HepG2 (cell line): ENCODE results near the gene S1PR3. TPM values are rescaled to one million over a fixed set of nuclear protein-coding genes. Genes with fewer than 3 reads are reported as not detected.

Source experiments
- ATAC-seq: fragments of 200-7000 bp; cut with Tn5 transposase; 3 replicates; pipeline ENCODE4 v1.9.1; 2020; ENCODE audit warnings: mild to moderate bottlenecking, moderate library complexity
- BruUV-seq: library from RNA; stranded (reverse); fragments of 400-500 nt; replicated peaks from 2 replicates; lab custom pipeline; 2021; lab: Mats Ljungman, UMichigan
- CTCF ChIA-PET: fragments of 300-600 bp; formaldehyde crosslinking; extraction: SDS; loops from one replicate; lab custom pipeline; 2021; ENCODE audit warnings: low total read pairs, inconsistent platforms, low intra/inter-chr PET ratio; lab: Yijun Ruan, JAX
- POLR2A ChIA-PET: fragments of 350-600 bp; sonication (Branson Sonifier 250); formaldehyde crosslinking; loops from one replicate; lab custom pipeline; 2020; ENCODE audit warnings: antibody characterized with exemption, inconsistent platforms; lab: Yijun Ruan, JAX
- DNase-seq: peaks from one replicate; pipeline ENCODE4 v3.0.0-alpha.2; 2015; ENCODE audit warnings: low spot score
- FAIRE-seq: peaks from 3 replicates; lab custom pipeline; 2011; peaks lifted over from hg19 to GRCh38; lab: Jason Lieb, UNC
- H2AFZ ChIP-seq: one replicate; pipeline ENCODE4 v1.6.1; 2011; ENCODE audit warnings: low read length, inconsistent platforms
- H3K27ac ChIP-seq: fragments of 300-600 bp; 3 replicates; pipeline ENCODE4 v1.8.0; 2011; ENCODE audit warnings: mixed run types, mild to moderate bottlenecking, mixed read lengths, low read length, inconsistent platforms; ENCODE audit not compliant: insufficient read depth; ENCODE audit errors: extremely low read length
- H3K27me3 ChIP-seq, 2 experiments: fragments of 200-600 bp in 1 of 2; 2 replicates in 1 of 2; 3 replicates in 1 of 2; pipeline versions ENCODE4 v1.6.0 to v1.8.0; 2011; ENCODE audit warnings: low read length in 2 of 2, mild to moderate bottlenecking in 2 of 2, moderate library complexity in 2 of 2, inconsistent platforms in 1 of 2; ENCODE audit not compliant: insufficient read depth in 2 of 2, control insufficient read depth in 1 of 2
- H3K36me3 ChIP-seq, 2 experiments: fragments of 200-600 bp in 1 of 2; replicated peaks in 1 of 2; 2 replicates in 1 of 2; 3 replicates in 1 of 2; pipeline versions ENCODE4 v1.5.1 to v1.8.0; 2011; ENCODE audit warnings: low read length in 2 of 2, inconsistent platforms in 1 of 2; ENCODE audit not compliant: insufficient read depth in 2 of 2, control insufficient read depth in 1 of 2
- H3K4me1 ChIP-seq: 2 replicates; pipeline ENCODE4 v1.5.1; 2012; ENCODE audit warnings: low read length, inconsistent platforms; ENCODE audit not compliant: insufficient read depth
- H3K4me2 ChIP-seq: 2 replicates; pipeline ENCODE4 v1.6.0; 2011; ENCODE audit warnings: low read depth, low read length, inconsistent platforms
- H3K4me3 ChIP-seq, 3 experiments: fragments of 200-600 bp in 1 of 3; sonication (generic), shearing (Covaris generic) in 1 of 3; replicated peaks in 1 of 3; 2 replicates each; pipeline ENCODE4 v1.5.1; 2011 to 2016; ENCODE audit warnings: low read length in 3 of 3, inconsistent platforms in 2 of 3, low read depth in 2 of 3, mild to moderate bottlenecking in 2 of 3, control low read depth in 1 of 3, mixed read lengths in 1 of 3; ENCODE audit not compliant: insufficient read depth in 1 of 3
- H3K79me2 ChIP-seq: one replicate; pipeline ENCODE4 v1.6.1; 2011; ENCODE audit warnings: low read length, inconsistent platforms; ENCODE audit not compliant: insufficient read depth
- H3K9ac ChIP-seq: 2 replicates; pipeline ENCODE4 v1.6.0; 2011; ENCODE audit warnings: mild to moderate bottlenecking, low read depth, low read length, inconsistent platforms; ENCODE audit not compliant: insufficient read depth
- H3K9me3 ChIP-seq: 2 replicates; pipeline ENCODE4 v1.5.1; 2012; ENCODE audit warnings: mild to moderate bottlenecking, low read length
- H4K20me1 ChIP-seq: 2 replicates; pipeline ENCODE4 v1.6.0; 2011; ENCODE audit warnings: inconsistent platforms, mild to moderate bottlenecking, low read length, moderate library complexity; ENCODE audit not compliant: insufficient read depth
- HNF1B ChIP-seq: sonication (generic); formaldehyde crosslinking; IDR thresholded peaks from 2 replicates; pipeline ENCODE4 v1.5.1; 2020; ENCODE audit warnings: mild to moderate bottlenecking, moderate library complexity, missing genetic modification reagents
- KDM3A ChIP-seq: IDR thresholded peaks from 2 replicates; pipeline ENCODE4 v1.6.1; 2018; ENCODE audit warnings: low read depth, missing compliant biosample characterization
- KLF11 ChIP-seq: IDR thresholded peaks from 2 replicates; pipeline ENCODE4 v1.6.1; 2016; ENCODE audit warnings: missing compliant biosample characterization
- MTF1 ChIP-seq: sonication (generic); formaldehyde crosslinking; IDR thresholded peaks from 2 replicates; pipeline ENCODE4 v1.5.0; 2020; ENCODE audit warnings: missing genetic modification reagents
- MXI1 ChIP-seq: IDR thresholded peaks from 3 replicates; pipeline ENCODE4 v1.6.1; 2012; ENCODE audit warnings: low read depth, low read length, inconsistent platforms, borderline replicate concordance
- SNAI1 ChIP-seq: sonication (generic); formaldehyde crosslinking; IDR thresholded peaks from 2 replicates; pipeline ENCODE4 v1.5.0; 2020; ENCODE audit warnings: mild to moderate bottlenecking, missing genetic modification reagents, borderline replicate concordance
- ZNF230 ChIP-seq: sonication (generic); formaldehyde crosslinking; IDR thresholded peaks from 2 replicates; pipeline ENCODE4 v1.4.0; 2020; ENCODE audit warnings: mild to moderate bottlenecking, missing genetic modification reagents
- ZNF543 ChIP-seq: sonication (generic); formaldehyde crosslinking; IDR thresholded peaks from 2 replicates; pipeline ENCODE4 v1.4.0; 2020; ENCODE audit warnings: mild to moderate bottlenecking, missing genetic modification reagents
- WGBS: methylation state at CpG from one replicate; pipeline ENCODE4 v1.1.6; 2017; ENCODE audit warnings: low lambda C conversion rate; 5-methylcytosine and 5-hydroxymethylcytosine counted together
- in situ Hi-C: cut with HindIII; loops from 2 replicates; pipeline ENCODE4 v1.10.0; 2017; ENCODE audit warnings: low pct_unique_long_range_greater_than_20kb; ENCODE audit not compliant: extremely low pct_ligation_motif_present
- intact Hi-C: fragments of 100-400 bp; cut with micrococcal nuclease; formaldehyde crosslinking; loops from one replicate; pipeline ENCODE4 v1.10.0; 2022; ENCODE audit not compliant: unreplicated experiment
- polyA plus RNA-seq, 8 experiments: library from polyadenylated mRNA; depleted of rRNA in 3 of 8; stranded (reverse) in 7 of 8; unstranded in 1 of 8; fragments of >200 nt; fragmentation: Illumina TruSeq in 4 of 8; extraction: Trizol in 4 of 8; gene quantifications; 2 replicates each; pipeline versions ENCODE4 v1.2.1 to v1.2.3, GENCODE V29; 2011 to 2016; ENCODE audit warnings: low read depth in 4 of 8, missing spikeins in 1 of 8, mixed read lengths in 1 of 8; ENCODE audit not compliant: insufficient read depth in 1 of 8
- total RNA-seq, 5 experiments: library from RNA; depleted of rRNA; stranded (reverse); fragments of >200 nt; fragmentation: Illumina TruSeq; extraction: Trizol; gene quantifications; 2 replicates each; pipeline ENCODE4 v1.2.3, GENCODE V29; 2016; ENCODE audit warnings: low read depth in 1 of 5
- TF ChIP-seq, protein P1 (sequence below): fragments of 450-650 bp; IDR thresholded peaks from 2 replicates; pipeline ENCODE4 v1.6.1; 2017

The S1PR3 gene
- total and polyA plus RNA-seq, 2 of the 13 experiments (the other 11 are each of a cell fraction or from before 2014, with no cell fraction given): 0.02 TPM; not detected in 1

DNA sequence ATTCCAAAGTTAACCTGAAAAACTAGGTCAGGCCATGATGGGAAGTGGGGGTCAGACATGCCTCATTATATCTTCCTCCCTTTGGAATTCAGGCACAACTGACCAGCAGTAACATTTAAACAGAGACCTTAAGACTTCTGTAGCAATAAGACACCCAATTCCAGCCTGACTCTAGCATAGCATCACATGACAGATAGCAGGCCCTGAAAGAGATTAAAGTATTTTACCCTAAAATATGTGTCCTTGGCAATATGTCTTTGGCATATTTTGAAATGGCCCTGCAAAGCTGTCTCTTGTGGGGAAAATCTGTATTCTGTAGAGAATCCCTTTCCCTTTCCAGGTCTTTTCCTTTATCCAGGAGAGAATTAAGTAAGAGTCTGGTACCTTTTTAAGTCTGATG lies 34.3 kb downstream of the S1PR3 start:
- POLR2A ChIA-PET: no interaction called here
- in situ Hi-C loops: no loop called here
- TF ChIP-seq KDM3A (no peak), SNAI1 (CRISPR knock-in tag) (no peak), MXI1 (no peak), HNF1B (CRISPR knock-in tag) (no peak), MTF1 (CRISPR knock-in tag) (no peak)
- TF ChIP-seq, all 625 proteins: peak for 0
- no peaks in the 10 kb centered on the region for H4K20me1 ChIP-seq
- H3K9ac ChIP-seq: no peak overlapping the region
- no peak overlapping the region for H3K4me2 ChIP-seq
- H3K36me3 ChIP-seq: no peaks in the 10 kb centered on the region
- no peaks in the 10 kb centered on the region for H3K27me3 ChIP-seq
- ATAC-seq (no peak), FAIRE-seq (no peak), DNase-seq (no peak)
- no peak overlapping the region for H3K4me3 ChIP-seq
- no peak overlapping the region for H2AFZ ChIP-seq
- CTCF ChIA-PET: no interaction called here
- H3K9me3 ChIP-seq: no peaks in the 10 kb centered on the region
- no peaks in the 10 kb centered on the region for H3K79me2 ChIP-seq
- H3K27ac ChIP-seq: no peak overlapping the region
- no TSS peak for BruUV-seq
- intact Hi-C loops: no loop called here
- no peaks in the 10 kb centered on the region for H3K4me1 ChIP-seq

DNA sequence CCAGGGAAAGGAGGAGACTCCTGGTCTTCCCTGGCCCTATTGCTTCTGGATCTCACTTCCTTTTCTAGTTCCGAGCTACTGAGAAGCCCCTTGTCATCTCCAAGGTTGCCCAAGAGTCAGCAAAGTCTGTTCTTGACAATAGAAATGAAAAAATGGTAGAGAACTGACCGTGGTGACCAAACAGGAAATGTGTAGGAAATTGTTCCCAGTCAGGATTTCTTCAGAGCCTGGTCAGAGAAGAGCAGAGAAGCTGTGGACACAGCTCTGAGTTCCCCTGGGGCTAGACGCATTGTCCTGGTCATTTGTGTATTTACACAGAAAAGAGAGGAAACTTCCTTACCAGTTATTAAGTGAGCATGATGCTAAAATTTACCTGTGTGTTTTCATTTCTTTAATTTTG lies 35.6 kb downstream of the S1PR3 start:
- Histone ChIP-seq H3K4me3 (no peak overlapping the region), H3K9me3 (no peaks in the 10 kb centered on the region), H3K27ac (no peak overlapping the region), H3K36me3 (no peaks in the 10 kb centered on the region), H2AFZ (no peak overlapping the region), H3K4me1 (no peaks in the 10 kb centered on the region), H3K79me2 (no peaks in the 10 kb centered on the region), H3K4me2 (no peak overlapping the region), H3K27me3 (no peaks in the 10 kb centered on the region), H3K9ac (no peak overlapping the region), H4K20me1 (no peaks in the 10 kb centered on the region)
- ChIA-PET CTCF (no interaction called here), POLR2A (no interaction called here)
- BruUV-seq: no TSS peak
- FAIRE-seq: no peak
- WGBS: 28% methylated on average over 3 of the region's 3 CpGs
- no peak for DNase-seq
- ATAC-seq: no peak
- in situ Hi-C loops: no loop called here
- no peak for TF ChIP-seq ZNF230 (CRISPR knock-in tag)
- TF ChIP-seq KLF11 (CRISPR knock-in tag): no peak
- no peak for TF ChIP-seq ZNF543 (CRISPR knock-in tag)
- TF ChIP-seq, protein P1, sequence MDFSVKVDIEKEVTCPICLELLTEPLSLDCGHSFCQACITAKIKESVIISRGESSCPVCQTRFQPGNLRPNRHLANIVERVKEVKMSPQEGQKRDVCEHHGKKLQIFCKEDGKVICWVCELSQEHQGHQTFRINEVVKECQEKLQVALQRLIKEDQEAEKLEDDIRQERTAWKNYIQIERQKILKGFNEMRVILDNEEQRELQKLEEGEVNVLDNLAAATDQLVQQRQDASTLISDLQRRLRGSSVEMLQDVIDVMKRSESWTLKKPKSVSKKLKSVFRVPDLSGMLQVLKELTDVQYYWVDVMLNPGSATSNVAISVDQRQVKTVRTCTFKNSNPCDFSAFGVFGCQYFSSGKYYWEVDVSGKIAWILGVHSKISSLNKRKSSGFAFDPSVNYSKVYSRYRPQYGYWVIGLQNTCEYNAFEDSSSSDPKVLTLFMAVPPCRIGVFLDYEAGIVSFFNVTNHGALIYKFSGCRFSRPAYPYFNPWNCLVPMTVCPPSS: no peak
- intact Hi-C loops: no loop called here
